GM12892 (cell line): ENCODE data around the gene SORCS2.

Source experiments
- POLR2A ChIP-seq: IDR thresholded peaks from 2 replicates; pipeline ENCODE4 v1.6.1; 2011; ENCODE audit warnings: low read depth, low read length, control low read depth
- TAF1 ChIP-seq: IDR thresholded peaks from 2 replicates; pipeline ENCODE4 v1.6.1; 2011; ENCODE audit warnings: low read depth, mild to moderate bottlenecking, control low read depth, low read length, borderline replicate concordance

DNA sequence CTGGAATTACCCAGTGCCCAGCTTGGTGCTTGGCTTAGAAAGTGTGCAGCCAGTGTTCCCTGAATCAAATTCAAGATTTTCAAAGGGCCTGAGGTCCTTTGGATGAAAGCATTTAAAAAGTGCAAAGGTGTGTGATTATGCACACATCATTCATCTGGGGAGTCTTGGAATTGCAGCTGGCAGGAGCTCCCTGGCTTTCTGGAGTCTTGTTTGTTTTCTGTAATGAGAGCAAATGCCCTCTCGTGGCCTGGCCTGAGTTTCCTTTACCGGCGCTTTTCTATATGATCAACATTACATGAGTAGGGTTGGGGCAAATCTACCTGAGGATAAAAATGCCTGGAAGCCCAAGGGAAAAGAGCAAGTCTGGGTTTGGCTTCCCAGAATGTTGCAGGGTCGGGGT lies 24.6 kb upstream of the SORCS2 start:
- TF ChIP-seq POLR2A (no peak), TAF1 (no peak)
